Left ventricle myocardium inferior (tissue), 1 donor: ENCODE measurements around the gene YIPF7. TPM values are rescaled to one million over a fixed set of nuclear protein-coding genes. Genes with fewer than 3 reads are reported as not detected.

Experiments used
- DNase-seq: peaks from one replicate; pipeline ENCODE4 v3.0.0-alpha.2; 2020
- H3K27ac ChIP-seq: fragments of 200-600 bp; replicated peaks from 2 replicates; pipeline ENCODE4 v1.8.0; 2021
- H3K27me3 ChIP-seq: fragments of 200-600 bp; 2 replicates; pipeline ENCODE4 v1.8.0; 2021; ENCODE audit warnings: low read depth
- H3K36me3 ChIP-seq: fragments of 200-600 bp; 2 replicates; pipeline ENCODE4 v1.8.0; 2021
- H3K4me1 ChIP-seq: fragments of 200-600 bp; 2 replicates; pipeline ENCODE4 v1.8.0; 2021
- H3K4me3 ChIP-seq: fragments of 200-600 bp; 2 replicates; pipeline ENCODE4 v1.8.0; 2021; ENCODE audit warnings: mild to moderate bottlenecking, moderate library complexity
- H3K9me3 ChIP-seq: fragments of 200-600 bp; replicated peaks from 2 replicates; pipeline ENCODE4 v1.8.0; 2021
- intact Hi-C: fragments of 100-400 bp; cut with micrococcal nuclease; formaldehyde crosslinking; loops from one replicate; pipeline ENCODE4 v1.11.0; 2022
- total RNA-seq: library from RNA; stranded (reverse); fragmentation: NEBNext Ultra II Directional; extraction: Animal tissue kit (Norgen Biotek cat#: 25700); gene quantifications from one replicate; pipeline ENCODE4 v1.2.1, GENCODE V29; 2021
- TF ChIP-seq, protein P1 (sequence below): fragments of 200-600 bp; IDR thresholded peaks from 2 replicates; pipeline ENCODE4 v1.8.0; 2021; ENCODE audit warnings: antibody characterized with exemption, mild to moderate bottlenecking, borderline replicate concordance
- donor health status: DM: no; HTN: yes; CAD: no; lungs with severe emphysema.

YIPF7 gene
- total RNA-seq, 1 donor from 2014 or later = 1.4 TPM

GRCh38 chr4:44678094-44679041 lies 26.9 kb upstream of the YIPF7 start, which contains the start of gene GUF1:
Gene GUF1, plus strand, starts transcription at chr4:44678420. Its CDS starts 203 bp downstream, at chr4:44678623.
- Histone ChIP-seq H3K36me3 (peaks cover 26% of the 10 kb centered on the region), H3K27me3 (no peaks in the 10 kb centered on the region), H3K27ac (peak within 1 kb of the TSS; percentile 90), H3K9me3 (no peaks in the 10 kb centered on the region), H3K4me3 (peak within 1 kb of the TSS; percentile 88), H3K4me1 (peaks cover 41% of the 10 kb centered on the region)
- TF ChIP-seq, protein P1, sequence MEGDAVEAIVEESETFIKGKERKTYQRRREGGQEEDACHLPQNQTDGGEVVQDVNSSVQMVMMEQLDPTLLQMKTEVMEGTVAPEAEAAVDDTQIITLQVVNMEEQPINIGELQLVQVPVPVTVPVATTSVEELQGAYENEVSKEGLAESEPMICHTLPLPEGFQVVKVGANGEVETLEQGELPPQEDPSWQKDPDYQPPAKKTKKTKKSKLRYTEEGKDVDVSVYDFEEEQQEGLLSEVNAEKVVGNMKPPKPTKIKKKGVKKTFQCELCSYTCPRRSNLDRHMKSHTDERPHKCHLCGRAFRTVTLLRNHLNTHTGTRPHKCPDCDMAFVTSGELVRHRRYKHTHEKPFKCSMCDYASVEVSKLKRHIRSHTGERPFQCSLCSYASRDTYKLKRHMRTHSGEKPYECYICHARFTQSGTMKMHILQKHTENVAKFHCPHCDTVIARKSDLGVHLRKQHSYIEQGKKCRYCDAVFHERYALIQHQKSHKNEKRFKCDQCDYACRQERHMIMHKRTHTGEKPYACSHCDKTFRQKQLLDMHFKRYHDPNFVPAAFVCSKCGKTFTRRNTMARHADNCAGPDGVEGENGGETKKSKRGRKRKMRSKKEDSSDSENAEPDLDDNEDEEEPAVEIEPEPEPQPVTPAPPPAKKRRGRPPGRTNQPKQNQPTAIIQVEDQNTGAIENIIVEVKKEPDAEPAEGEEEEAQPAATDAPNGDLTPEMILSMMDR = no peak
- DNase-seq = peak; percentile 89
- intact Hi-C loops = loop anchor here (2.0 kb wide), 1 partner anchor 46 kb away; no protein-coding TSS in a partner anchor

GRCh38 chr4:44675366-44675765 lies 23.9 kb upstream of the YIPF7 start:
- H3K27ac ChIP-seq = no peak overlapping the region
- H3K36me3 ChIP-seq = no peaks in the 10 kb centered on the region
- TF ChIP-seq, protein P1 = no peak
- intact Hi-C loops = no loop called here
- H3K27me3 ChIP-seq = no peaks in the 10 kb centered on the region
- no peak for DNase-seq
- no peak overlapping the region for H3K4me3 ChIP-seq
- no peaks in the 10 kb centered on the region for H3K9me3 ChIP-seq
- peaks cover 31% of the 10 kb centered on the region for H3K4me1 ChIP-seq

GRCh38 chr4:44674471-44674870 lies 23.0 kb upstream of the YIPF7 start:
- Histone ChIP-seq H3K27ac (no peak overlapping the region), H3K4me3 (no peak overlapping the region), H3K36me3 (no peaks in the 10 kb centered on the region), H3K27me3 (no peaks in the 10 kb centered on the region), H3K9me3 (no peaks in the 10 kb centered on the region), H3K4me1 (peaks cover 22% of the 10 kb centered on the region)
- TF ChIP-seq, protein P1 = no peak
- DNase-seq = no peak
- intact Hi-C loops = no loop called here

GRCh38 chr4:44671636-44672035 lies 20.2 kb upstream of the YIPF7 start:
- H3K36me3 ChIP-seq = no peaks in the 10 kb centered on the region
- TF ChIP-seq, protein P1 = no peak
- H3K4me3 ChIP-seq = no peak overlapping the region
- no peaks in the 10 kb centered on the region for H3K27me3 ChIP-seq
- no peak for DNase-seq
- no peaks in the 10 kb centered on the region for H3K4me1 ChIP-seq
- intact Hi-C loops = no loop called here
- no peak overlapping the region for H3K27ac ChIP-seq
- no peaks in the 10 kb centered on the region for H3K9me3 ChIP-seq

DNA sequence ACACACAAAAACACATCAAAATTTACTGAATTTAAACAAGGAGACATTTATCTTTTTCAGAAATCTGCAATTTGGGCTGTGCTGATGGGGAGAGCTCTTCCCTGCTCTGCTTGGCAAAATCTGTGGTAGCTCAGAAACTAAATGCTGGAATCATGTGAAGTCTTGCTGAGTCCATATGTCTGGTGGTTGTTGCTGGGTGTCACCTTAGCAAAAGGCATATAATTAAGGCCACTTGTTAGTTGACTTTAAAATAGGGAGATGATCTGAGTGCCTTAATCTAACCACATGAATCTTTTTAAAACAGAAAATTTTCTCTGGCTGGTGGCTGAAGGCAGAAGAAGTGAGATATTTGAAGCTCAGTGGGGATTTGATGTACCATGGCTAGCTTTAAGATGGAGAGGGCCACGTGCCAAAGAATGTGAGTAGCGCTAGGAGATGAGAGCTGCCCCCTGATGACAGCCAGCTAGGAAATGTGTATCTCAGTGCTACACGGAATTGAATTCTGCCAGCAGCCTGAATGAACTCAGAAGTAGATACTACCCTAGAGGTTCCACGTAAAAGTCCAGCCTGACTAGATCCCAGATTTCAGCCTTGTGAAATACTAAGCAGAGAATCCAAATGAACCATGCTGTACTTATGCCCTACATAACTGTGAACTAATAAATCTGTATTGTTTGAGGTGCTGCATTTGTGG lies 19.2 kb upstream of the YIPF7 start:
- intact Hi-C loops = no loop called here
- Histone ChIP-seq H3K36me3 (no peaks in the 10 kb centered on the region), H3K27ac (no peak overlapping the region), H3K4me3 (no peak overlapping the region), H3K9me3 (no peaks in the 10 kb centered on the region), H3K4me1 (no peaks in the 10 kb centered on the region), H3K27me3 (no peaks in the 10 kb centered on the region)
- TF ChIP-seq, protein P1 = no peak
- no peak for DNase-seq
